Ectodermal cell (in vitro differentiated cells): Measurements from ENCODE around the gene MBD4.

Source experiments
- H3K27ac ChIP-seq: 2 replicates; pipeline ENCODE4 v1.7.0; 2013; ENCODE audit warnings: mild to moderate bottlenecking, low read depth, low read length; ENCODE audit not compliant: insufficient read depth, poor library complexity, severe bottlenecking
- H3K27me3 ChIP-seq: 2 replicates; pipeline ENCODE4 v1.7.0; 2013; ENCODE audit warnings: mild to moderate bottlenecking, low read length; ENCODE audit not compliant: insufficient read depth, control insufficient read depth, poor library complexity, severe bottlenecking
- H3K36me3 ChIP-seq: one replicate; pipeline ENCODE4 v1.7.0; 2013; ENCODE audit warnings: low read length; ENCODE audit not compliant: control insufficient read depth, insufficient read depth
- H3K4me1 ChIP-seq: one replicate; pipeline ENCODE4 v1.7.0; 2013; ENCODE audit warnings: low read length; ENCODE audit not compliant: control insufficient read depth, insufficient read depth
- H3K4me3 ChIP-seq: 2 replicates; pipeline ENCODE4 v1.7.0; 2013; ENCODE audit warnings: low read depth, low read length, control low read depth; ENCODE audit not compliant: insufficient read depth
- H3K9me3 ChIP-seq: 2 replicates; pipeline ENCODE4 v1.7.0; 2013; ENCODE audit warnings: mild to moderate bottlenecking, low read length, moderate library complexity; ENCODE audit not compliant: control insufficient read depth
- WGBS, 2 experiments: methylation state at CpG; one replicate each; pipeline ENCODE4 v1.1.7; 2013; ENCODE audit warnings: missing lambda C conversion rate in 2 of 2; 5-methylcytosine and 5-hydroxymethylcytosine counted together

The MBD4 gene

DNA sequence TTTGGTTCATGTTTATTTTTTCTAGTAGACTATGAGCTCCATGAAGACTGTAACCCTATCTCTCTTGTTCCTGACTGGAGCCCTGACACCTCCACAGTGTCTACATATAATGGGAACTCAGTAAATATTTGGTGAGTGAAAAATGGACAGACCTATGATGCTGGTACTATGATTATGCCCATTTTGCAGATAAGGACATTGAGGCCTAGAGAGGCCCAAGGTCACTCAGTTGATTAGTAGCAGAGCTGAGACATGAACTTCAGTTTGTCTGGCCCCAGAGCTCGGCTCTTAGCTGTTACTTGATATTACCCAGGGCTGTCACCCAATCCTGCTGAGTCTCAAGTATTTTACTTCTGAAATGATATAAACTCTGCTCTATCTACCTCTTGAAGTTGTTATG lies 16.9 kb downstream of the MBD4 start:
- Histone ChIP-seq H3K27me3 (peaks cover 6% of the 10 kb centered on the region), H3K4me3 (no peak overlapping the region), H3K9me3 (no peaks in the 10 kb centered on the region), H3K4me1 (no peaks in the 10 kb centered on the region), H3K36me3 (no peaks in the 10 kb centered on the region), H3K27ac (no peak overlapping the region)
- 82 to 92% methylated on average over 1 of the region's 1 CpG for WGBS, 2 experiments

DNA sequence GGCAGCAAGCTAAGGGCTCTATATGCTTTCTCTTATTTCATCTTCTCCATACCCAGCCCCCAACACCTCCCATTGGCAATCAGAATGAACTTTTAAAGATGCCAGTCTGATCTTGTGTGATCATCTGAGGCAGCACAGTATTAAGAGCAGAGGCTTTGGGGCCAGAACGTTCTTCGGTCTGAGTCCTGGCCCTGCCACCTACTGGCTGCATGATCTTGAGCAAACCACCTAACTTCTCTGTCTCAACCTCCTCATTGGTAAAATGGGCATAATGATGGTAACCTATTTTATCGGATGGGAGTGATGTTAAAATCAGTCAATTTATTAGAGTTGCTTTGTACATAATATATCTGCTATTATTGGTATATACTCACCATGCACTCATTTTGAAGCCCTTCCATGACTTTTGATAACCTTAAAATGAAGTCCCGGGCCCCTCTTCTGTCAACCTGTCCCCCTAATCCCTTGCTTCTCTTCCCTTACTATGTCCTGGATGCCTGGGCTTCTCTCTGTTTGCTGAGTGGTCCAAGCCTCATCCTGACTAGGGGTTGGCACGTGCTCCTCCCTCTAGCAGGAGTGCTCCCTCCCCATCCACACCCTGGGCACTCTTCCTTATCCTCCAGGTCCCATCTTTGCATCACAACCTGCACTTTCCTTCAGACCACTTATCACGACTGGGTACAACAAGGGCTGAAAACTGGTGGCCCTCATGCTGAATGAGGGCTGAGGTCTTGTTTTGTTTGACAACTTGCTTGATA lies 17.6 kb downstream of the MBD4 start:
- Histone ChIP-seq H3K4me1 (no peaks in the 10 kb centered on the region), H3K4me3 (no peak overlapping the region), H3K9me3 (no peaks in the 10 kb centered on the region), H3K36me3 (no peaks in the 10 kb centered on the region), H3K27me3 (no peaks in the 10 kb centered on the region), H3K27ac (no peak overlapping the region)
- WGBS, 2 experiments, result 77 to 82% methylated on average over 5 to 6 of the region's 6 CpGs

DNA sequence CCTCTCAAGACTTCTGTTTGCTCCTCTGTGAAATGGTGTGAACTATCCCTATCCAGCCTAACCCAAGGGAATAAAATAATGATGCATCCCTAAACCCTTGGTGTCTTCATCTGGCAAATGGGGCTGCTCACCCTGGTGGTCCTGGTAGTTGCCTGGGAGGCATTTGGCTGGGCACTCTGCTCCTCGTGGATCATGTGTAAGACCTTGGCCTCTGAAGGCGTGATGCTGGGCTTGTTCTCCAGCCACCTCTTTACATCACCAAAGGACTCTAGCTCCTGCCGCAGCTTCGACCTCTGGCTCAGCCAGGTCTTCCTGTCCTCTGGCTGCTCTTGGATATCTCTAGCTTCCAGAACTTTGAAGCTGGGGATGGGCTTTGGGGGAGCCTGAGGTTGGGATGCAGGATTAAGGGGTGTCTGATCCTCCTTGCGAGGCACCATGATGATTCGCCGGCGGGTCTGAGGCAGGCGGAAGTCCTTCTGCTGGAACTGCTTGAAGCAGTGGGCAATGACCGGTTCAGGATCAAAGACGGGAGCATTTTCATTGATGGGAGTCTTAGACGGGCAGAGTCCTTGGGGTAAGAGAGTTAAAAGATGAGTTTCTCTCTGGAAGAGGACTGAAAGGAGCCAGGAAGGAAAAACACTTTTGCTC lies 18.4 kb downstream of the MBD4 start:
- no peak overlapping the region for H3K27ac ChIP-seq
- no peaks in the 10 kb centered on the region for H3K36me3 ChIP-seq
- no peak overlapping the region for H3K4me3 ChIP-seq
- WGBS, 2 experiments, result 94 to 95% methylated on average over 12 of the region's 12 CpGs
- H3K27me3 ChIP-seq, result no peaks in the 10 kb centered on the region
- no peaks in the 10 kb centered on the region for H3K4me1 ChIP-seq
- no peaks in the 10 kb centered on the region for H3K9me3 ChIP-seq

DNA sequence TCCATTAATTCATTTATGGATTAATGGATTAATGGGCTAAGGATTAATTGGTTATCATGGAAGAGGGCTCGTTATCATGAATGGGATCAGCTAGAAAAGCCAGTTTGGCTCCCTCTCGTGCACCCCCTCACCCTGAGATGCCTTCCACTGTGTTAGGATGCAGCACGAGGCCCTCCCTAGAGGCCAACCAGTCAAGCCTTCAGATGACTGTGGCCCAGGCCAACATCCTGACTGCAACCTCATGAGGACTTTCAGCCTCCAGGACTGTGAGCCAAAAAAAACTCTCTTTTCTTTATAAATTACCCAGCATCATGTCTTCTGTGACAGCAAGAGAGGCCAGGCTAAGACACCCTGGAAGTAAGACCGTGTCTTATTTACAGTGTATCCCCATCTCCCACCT lies 20.3 kb downstream of the MBD4 start:
- H3K4me1 ChIP-seq, result no peaks in the 10 kb centered on the region
- 92 to 94% methylated on average over 4 of the region's 4 CpGs for WGBS, 2 experiments
- no peak overlapping the region for H3K27ac ChIP-seq
- no peaks in the 10 kb centered on the region for H3K9me3 ChIP-seq
- H3K4me3 ChIP-seq, result no peak overlapping the region
- H3K36me3 ChIP-seq, result no peaks in the 10 kb centered on the region
- H3K27me3 ChIP-seq, result no peaks in the 10 kb centered on the region

GRCh38 chr3:129418041-129418973 lies 21.4 kb downstream of the MBD4 start:
- WGBS, 2 experiments, result 84% methylated on average over 14 of the region's 14 CpGs

GRCh38 chr3:129417326-129417725 lies 22.4 kb downstream of the MBD4 start:
- Histone ChIP-seq H3K27ac (no peak overlapping the region), H3K27me3 (no peaks in the 10 kb centered on the region), H3K36me3 (no peaks in the 10 kb centered on the region), H3K9me3 (no peaks in the 10 kb centered on the region), H3K4me3 (no peak overlapping the region), H3K4me1 (no peaks in the 10 kb centered on the region)
- WGBS, 2 experiments, result 93 to 100% methylated on average over 1 of the region's 1 CpG

More at GRCh38 chr3:129418041-129418973, 21.4 kb downstream of the MBD4 start:
- no peaks in the 10 kb centered on the region for H3K36me3 ChIP-seq
- H3K27ac ChIP-seq, result no peak overlapping the region
- no peaks in the 10 kb centered on the region for H3K4me1 ChIP-seq
- no peak overlapping the region for H3K4me3 ChIP-seq
- H3K9me3 ChIP-seq, result no peaks in the 10 kb centered on the region
- H3K27me3 ChIP-seq, result no peaks in the 10 kb centered on the region

DNA sequence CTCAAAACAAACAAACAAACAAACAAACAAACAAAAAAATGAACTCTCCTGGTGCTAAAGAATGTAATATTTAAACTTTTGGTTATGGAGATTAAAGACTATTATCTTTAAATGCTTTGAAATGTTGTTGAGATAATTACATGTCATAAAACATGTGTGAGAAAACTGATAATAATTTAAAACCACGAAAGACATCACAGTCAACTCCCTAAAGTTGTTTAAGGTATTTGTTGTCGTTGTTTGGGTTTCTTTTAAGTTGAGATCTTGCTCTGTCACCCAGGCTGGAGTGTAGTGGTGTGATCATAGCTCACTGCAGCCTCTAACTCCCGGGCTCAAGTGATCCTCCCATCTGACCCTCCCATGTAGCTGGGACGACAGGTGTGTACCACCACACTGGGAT lies 23.3 kb downstream of the MBD4 start:
- Histone ChIP-seq H3K36me3 (no peaks in the 10 kb centered on the region), H3K27ac (no peak overlapping the region), H3K27me3 (no peaks in the 10 kb centered on the region), H3K9me3 (no peaks in the 10 kb centered on the region), H3K4me1 (no peaks in the 10 kb centered on the region), H3K4me3 (no peak overlapping the region)
- WGBS, 2 experiments, result 88 to 92% methylated on average over 4 of the region's 4 CpGs

DNA sequence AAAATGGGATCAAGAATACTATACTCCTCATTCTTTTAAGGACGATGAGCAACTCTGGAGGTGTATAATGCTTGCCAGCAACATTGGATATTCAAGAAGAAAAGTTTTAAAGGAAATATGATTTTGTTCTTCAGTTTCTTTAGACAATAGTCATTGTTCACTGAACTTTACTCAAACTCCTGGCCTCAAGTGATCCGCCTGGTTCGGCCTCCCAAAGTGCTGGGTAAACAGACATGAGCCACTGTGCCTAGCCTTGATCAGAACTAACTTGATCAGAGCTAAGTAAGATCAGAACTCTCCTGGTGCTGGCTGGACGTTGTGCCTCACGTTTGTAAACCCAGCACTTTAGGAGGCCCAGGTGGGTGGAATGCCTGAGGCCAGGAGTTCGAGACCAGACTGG lies 23.9 kb downstream of the MBD4 start:
- Histone ChIP-seq H3K27ac (no peak overlapping the region), H3K27me3 (no peaks in the 10 kb centered on the region), H3K9me3 (no peaks in the 10 kb centered on the region), H3K4me3 (no peak overlapping the region), H3K4me1 (no peaks in the 10 kb centered on the region), H3K36me3 (no peaks in the 10 kb centered on the region)
- 85% methylated on average over 5 to 6 of the region's 6 CpGs for WGBS, 2 experiments

DNA sequence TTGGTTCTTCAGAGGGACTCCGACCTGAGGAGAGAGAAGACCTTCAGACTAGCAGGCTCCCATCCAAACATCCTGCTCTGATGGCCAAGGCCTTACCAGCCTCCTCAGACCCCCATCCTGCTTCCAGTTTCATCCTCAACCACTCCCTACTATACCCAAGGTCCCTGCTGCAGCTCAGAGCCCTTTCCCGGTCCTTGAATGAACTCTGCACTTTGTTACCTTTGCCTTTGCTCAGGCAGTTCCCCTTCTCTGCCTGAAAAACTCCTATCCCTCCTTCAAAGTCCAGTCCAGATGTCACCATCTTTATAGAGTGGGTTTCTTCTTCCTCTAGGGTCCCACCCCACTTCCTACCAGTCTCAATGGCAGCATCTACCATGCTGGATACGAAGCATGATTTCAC lies 24.4 kb downstream of the MBD4 start:
- H3K27ac ChIP-seq, result no peak overlapping the region
- no peaks in the 10 kb centered on the region for H3K4me1 ChIP-seq
- no peaks in the 10 kb centered on the region for H3K36me3 ChIP-seq
- no peak overlapping the region for H3K4me3 ChIP-seq
- H3K27me3 ChIP-seq, result no peaks in the 10 kb centered on the region
- H3K9me3 ChIP-seq, result no peaks in the 10 kb centered on the region
- 84 to 92% methylated on average over 3 of the region's 3 CpGs for WGBS, 2 experiments
